ENCODE data around the gene DYRK3.

GRCh38 chr1:206655471-206655882 is 20.1 kb downstream of the DYRK3 start:
- TF ChIP-seq POLR2A (IDR thresholded peaks at IDR 0.05; ENCODE audit: low read depth, low read length) (no peak), POLR2AphosphoS5 (IDR thresholded peaks at IDR 0.05; ENCODE audit: low read depth, low read length) (no peak), TAF1 (IDR thresholded peaks at IDR 0.05; ENCODE audit: low read depth, low read length) (no peak), PAX5 (IDR thresholded peaks at IDR 0.05; ENCODE audit: insufficient read depth, low read length, severe bottlenecking) (no peak), SPI1 (IDR thresholded peaks at IDR 0.05; ENCODE audit: low read depth, low read length) (no peak)
